HTR-8/SVneo (cell line): ENCODE results near the gene CUEDC1.

Source experiments
- DNase-seq: peaks from one replicate; pipeline ENCODE4 v3.0.0; 2011; ENCODE audit warnings: low spot score, mixed read lengths; ENCODE audit not compliant: insufficient read length
- FAIRE-seq: peaks from 2 replicates; lab custom pipeline; 2011; peaks lifted over from hg19 to GRCh38; lab: Jason Lieb, UNC

The CUEDC1 gene

GRCh38 chr17:57868910-57869616 lies 86.1 kb downstream of the CUEDC1 start:
- no peak for FAIRE-seq
- DNase-seq = no peak

- DNase-seq (peak; percentile 98), FAIRE-seq (peak; percentile 99)
Measured at GRCh38 chr17:57868007-57868909, 87.0 kb downstream of the CUEDC1 start.

GRCh38 chr17:57867126-57867525 lies 88.1 kb downstream of the CUEDC1 start:
- peak; percentile 93 for FAIRE-seq
- DNase-seq = no peak

GRCh38 chr17:57866723-57867122 lies 88.5 kb downstream of the CUEDC1 start:
- FAIRE-seq = no peak
- no peak for DNase-seq

GRCh38 chr17:57866319-57866718 lies 88.9 kb downstream of the CUEDC1 start:
- DNase-seq = no peak
- FAIRE-seq = no peak

GRCh38 chr17:57864273-57864672 lies 90.9 kb downstream of the CUEDC1 start:
- no peak for FAIRE-seq
- no peak for DNase-seq

GRCh38 chr17:57862694-57863667 lies 92.2 kb downstream of the CUEDC1 start:
- no peak for DNase-seq
- no peak for FAIRE-seq

- DNase-seq = no peak
- no peak for FAIRE-seq
Measured at GRCh38 chr17:57861790-57862693, 93.2 kb downstream of the CUEDC1 start.

GRCh38 chr17:57861000-57861789 lies 94.0 kb downstream of the CUEDC1 start:
- FAIRE-seq (no peak), DNase-seq (no peak)

GRCh38 chr17:57860414-57860999 lies 94.7 kb downstream of the CUEDC1 start:
- FAIRE-seq = peak; percentile 40

GRCh38 chr17:57859601-57860413 lies 95.4 kb downstream of the CUEDC1 start:
- DNase-seq = no peak
- FAIRE-seq = no peak

More at GRCh38 chr17:57860414-57860999, 94.7 kb downstream of the CUEDC1 start:
- DNase-seq = no peak

- DNase-seq (no peak), FAIRE-seq (no peak)
Measured at GRCh38 chr17:57858838-57859237, 96.4 kb downstream of the CUEDC1 start.

- DNase-seq = no peak
- no peak for FAIRE-seq
Measured at GRCh38 chr17:57856792-57857620, 98.2 kb downstream of the CUEDC1 start.

GRCh38 chr17:57855391-57856035 lies 99.7 kb downstream of the CUEDC1 start:
- no peak for DNase-seq
- no peak for FAIRE-seq

GRCh38 chr17:57853695-57854094 lies 101.5 kb downstream of the CUEDC1 start:
- FAIRE-seq = no peak
- no peak for DNase-seq

- FAIRE-seq (no peak), DNase-seq (no peak)
Measured at GRCh38 chr17:57852955-57853328, 102.3 kb downstream of the CUEDC1 start.
